Liver (tissue), 9 donors: ENCODE measurements around the gene CCDC195. TPM values are rescaled to one million over a fixed set of nuclear protein-coding genes. Genes with fewer than 3 reads are reported as not detected.

Source experiments
- DNase-seq: peaks from one replicate; pipeline ENCODE4 v3.0.0-alpha.2; 2017; ENCODE audit warnings: low spot score
- H3K27ac ChIP-seq, 2 donors: one replicate each; pipeline ENCODE4 v1.7.0; 2013; ENCODE audit warnings: inconsistent platforms in 2 of 2, low read length in 2 of 2, control low read depth in 1 of 2, low read depth in 1 of 2, mild to moderate bottlenecking in 1 of 2
- H3K27me3 ChIP-seq, 4 donors: one replicate each; pipeline versions ENCODE4 v1.6.1 to v1.7.0; 2013; ENCODE audit warnings: low read length in 3 of 4, inconsistent platforms in 1 of 4, mild to moderate bottlenecking in 1 of 4, moderate library complexity in 1 of 4; ENCODE audit not compliant: control insufficient read depth in 4 of 4, insufficient read depth in 4 of 4
- H3K36me3 ChIP-seq, 4 donors: one replicate each; pipeline versions ENCODE4 v1.6.1 to v1.7.0; 2013; ENCODE audit warnings: low read length in 3 of 4, mild to moderate bottlenecking in 3 of 4, low read depth in 1 of 4, moderate library complexity in 1 of 4; ENCODE audit not compliant: control insufficient read depth in 4 of 4, insufficient read depth in 3 of 4
- H3K4me1 ChIP-seq, 4 donors: one replicate each; pipeline versions ENCODE4 v1.6.1 to v1.7.0; 2013; ENCODE audit warnings: low read length in 3 of 4, mild to moderate bottlenecking in 3 of 4, moderate library complexity in 1 of 4; ENCODE audit not compliant: control insufficient read depth in 4 of 4, insufficient read depth in 4 of 4
- H3K4me3 ChIP-seq, 3 donors: one replicate each; pipeline versions ENCODE4 v1.6.1 to v1.7.0; 2013; ENCODE audit warnings: low read length in 3 of 3, control low read depth in 1 of 3, low read depth in 1 of 3, mild to moderate bottlenecking in 1 of 3
- H3K9ac ChIP-seq, 2 donors: one replicate each; pipeline ENCODE4 v1.7.0; 2013; ENCODE audit warnings: low read length in 2 of 2, mild to moderate bottlenecking in 2 of 2, moderate library complexity in 2 of 2, control low read depth in 1 of 2, low read depth in 1 of 2
- H3K9me3 ChIP-seq, 4 donors: one replicate each; pipeline versions ENCODE4 v1.6.1 to v1.7.0; 2013; ENCODE audit warnings: low read length in 3 of 4; ENCODE audit not compliant: control insufficient read depth in 4 of 4
- EGR1 ChIP-seq, 2 donors: IDR thresholded peaks; 2 replicates each; pipeline ENCODE4 v1.6.1; 2016 to 2018; ENCODE audit warnings: antibody characterized with exemption in 2 of 2, low read depth in 2 of 2
- FOXA1 ChIP-seq: IDR thresholded peaks from 2 replicates; pipeline ENCODE4 v1.6.1; 2016; ENCODE audit warnings: antibody characterized with exemption
- FOXA2 ChIP-seq: IDR thresholded peaks from 2 replicates; pipeline ENCODE4 v1.6.1; 2016; ENCODE audit warnings: antibody characterized with exemption
- GABPA ChIP-seq, 2 donors: IDR thresholded peaks in 1 of 2; conservative IDR thresholded peaks in 1 of 2; 2 replicates each; pipeline ENCODE4 v1.6.1; 2016; ENCODE audit warnings: antibody characterized with exemption in 2 of 2, mild to moderate bottlenecking in 1 of 2, moderate library complexity in 1 of 2
- HNF4A ChIP-seq, 2 donors: conservative IDR thresholded peaks; 2 replicates each; pipeline ENCODE4 v1.6.1; 2016; ENCODE audit warnings: antibody characterized with exemption in 2 of 2, mild to moderate bottlenecking in 2 of 2
- HNF4G ChIP-seq: IDR thresholded peaks from 2 replicates; pipeline ENCODE4 v1.6.1; 2016; ENCODE audit warnings: antibody characterized with exemption
- JUND ChIP-seq, 2 donors: IDR thresholded peaks; 2 replicates each; pipeline ENCODE4 v1.6.1; 2016; ENCODE audit warnings: antibody characterized with exemption in 2 of 2
- NR2F2 ChIP-seq: IDR thresholded peaks from 2 replicates; pipeline ENCODE4 v1.6.1; 2016; ENCODE audit warnings: antibody characterized with exemption
- RAD21 ChIP-seq, 2 donors: IDR thresholded peaks; 2 replicates each; pipeline ENCODE4 v1.6.1; 2016; ENCODE audit warnings: antibody characterized with exemption in 2 of 2, mild to moderate bottlenecking in 2 of 2
- RXRA ChIP-seq, 2 donors: IDR thresholded peaks; 2 replicates each; pipeline ENCODE4 v1.6.1; 2017 to 2018; ENCODE audit warnings: antibody characterized with exemption in 2 of 2, mild to moderate bottlenecking in 1 of 2
- SP1 ChIP-seq: IDR thresholded peaks from 2 replicates; pipeline ENCODE4 v1.6.1; 2018; ENCODE audit warnings: antibody characterized with exemption, mild to moderate bottlenecking
- TAF1 ChIP-seq: conservative IDR thresholded peaks from 2 replicates; pipeline ENCODE4 v1.6.1; 2016; ENCODE audit warnings: antibody characterized with exemption, mild to moderate bottlenecking
- YY1 ChIP-seq: IDR thresholded peaks from 2 replicates; pipeline ENCODE4 v1.6.1; 2016; ENCODE audit warnings: antibody characterized with exemption, mild to moderate bottlenecking
- WGBS: extraction: QIAGEN DNeasy Blood & Tissue Kit; methylation state at CpG from one replicate; pipeline ENCODE4 v1.1.7; 2013; 5-methylcytosine and 5-hydroxymethylcytosine counted together
- polyA plus RNA-seq, 2 donors: library from polyadenylated mRNA; stranded (reverse) in 1 of 2; unstranded in 1 of 2; fragments of 200-250 nt in 1 of 2; fragments of >200 nt in 1 of 2; fragmentation: Nextera tagmentation in 1 of 2; extraction: Ambion mirVana in 1 of 2; gene quantifications; one replicate each; pipeline versions ENCODE4 v1.2.1 to v1.2.3, GENCODE V29; 2013 to 2015
- total RNA-seq, 2 donors: library from RNA; depleted of rRNA; stranded (reverse); fragments of >200 nt; gene quantifications; one replicate each; pipeline ENCODE4 v1.2.3, GENCODE V29; 2014
- TF ChIP-seq, protein P1 (sequence below): fragments of 150-350 bp; IDR thresholded peaks from 2 replicates; pipeline ENCODE4 v1.5.1; 2017; ENCODE audit warnings: improper control_type of control experiment, low read depth, low read length; ENCODE audit not compliant: missing input control
- TF ChIP-seq, protein P2 (sequence below): IDR thresholded peaks from 2 replicates; pipeline ENCODE4 v1.6.1; 2016; ENCODE audit warnings: antibody characterized with exemption
- TF ChIP-seq, protein P3 (sequence below): IDR thresholded peaks from 2 replicates; pipeline ENCODE4 v1.6.1; 2016; ENCODE audit warnings: antibody characterized with exemption
- TF ChIP-seq, protein P4 (sequence below): IDR thresholded peaks from 2 replicates; pipeline ENCODE4 v1.6.1; 2016; ENCODE audit warnings: antibody characterized with exemption
- donor health status: healthy.
- donor health status: healthy.
- donor health status: healthy.
- donor health status: healthy.
- donor health status: healthy.

The CCDC195 gene
- total and polyA plus RNA-seq, 4 donors: not detected

DNA sequence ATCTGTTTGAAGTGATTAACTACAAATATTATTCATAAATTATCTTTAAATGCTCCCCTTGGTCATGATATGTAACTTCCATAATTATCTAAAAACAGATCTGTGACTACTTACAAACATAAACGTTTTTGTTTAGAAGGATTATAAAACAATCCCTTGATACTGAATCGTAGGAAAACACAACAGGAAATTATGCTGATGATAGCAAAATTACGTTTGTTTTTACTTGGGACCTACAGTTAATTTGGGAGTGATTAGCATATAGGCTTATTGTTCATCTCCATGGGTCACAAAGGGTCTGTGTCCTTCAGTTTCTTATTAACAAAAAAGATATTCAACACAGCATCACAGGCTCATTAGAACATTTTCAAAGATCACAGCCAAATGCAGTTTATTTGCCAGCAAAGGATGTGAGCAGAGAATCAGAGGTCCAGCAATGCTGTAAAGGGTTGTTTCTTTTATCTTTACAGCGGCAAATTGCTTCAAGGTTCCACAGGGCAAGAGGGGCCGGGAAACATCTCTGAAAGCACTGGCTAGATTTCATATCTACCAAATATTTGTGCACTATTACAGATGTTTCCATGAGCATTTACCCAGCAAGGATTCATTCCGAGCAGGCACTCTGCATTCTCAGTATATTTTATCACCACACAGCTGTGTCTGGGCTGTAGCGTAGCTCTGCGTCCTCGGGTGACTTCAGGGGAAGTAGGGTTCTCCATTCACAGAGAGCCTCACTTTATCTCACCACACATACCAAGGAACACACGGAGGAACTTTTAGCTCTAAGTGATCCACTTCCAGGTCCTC, 4.1 kb downstream of the CCDC195 start:
- 53% methylated on average over 10 of the region's 10 CpGs for WGBS
- Histone ChIP-seq H3K9me3 (peaks cover 0 to 1% (median 0%) of the 10 kb centered on the region in 4 donors), H3K27me3 (no peaks in the 10 kb centered on the region)

DNA sequence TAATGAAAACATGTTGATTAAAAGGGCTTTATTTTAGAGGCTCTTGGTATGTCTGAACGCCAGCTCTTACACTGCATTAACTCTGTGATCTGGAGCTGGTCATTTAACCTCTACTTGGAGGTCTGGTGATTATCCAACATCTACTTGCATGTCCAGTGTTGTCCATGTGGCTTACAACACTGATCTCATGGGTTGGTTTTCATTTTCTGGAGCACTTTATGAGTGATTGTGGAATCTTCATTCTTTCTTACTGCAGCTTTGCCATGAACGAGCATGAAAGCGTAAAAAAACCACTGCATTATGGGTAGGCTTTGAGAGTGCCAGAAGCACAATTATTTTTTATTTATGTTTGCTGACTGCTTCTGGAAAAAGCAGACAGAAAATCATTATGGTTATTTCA, 4.8 kb downstream of the CCDC195 start:
- H3K27ac ChIP-seq: no peak overlapping the region
- no peak overlapping the region for H3K9ac ChIP-seq
- H3K4me1 ChIP-seq: no peaks in the 10 kb centered on the region
- H3K4me3 ChIP-seq: no peak overlapping the region
- no peak for TF ChIP-seq HNF4A (conservative IDR thresholded peaks at IDR 0.05)
- no peak for TF ChIP-seq SP1
- H3K36me3 ChIP-seq: no peaks in the 10 kb centered on the region
- H3K9me3 ChIP-seq: peaks cover 0 to 1% (median 0%) of the 10 kb centered on the region in 4 donors
- H3K27me3 ChIP-seq: no peaks in the 10 kb centered on the region
- 83% methylated on average over 3 of the region's 3 CpGs for WGBS
- DNase-seq: no peak

More for the DNA sequence above, 4.1 kb downstream of the CCDC195 start:
- Histone ChIP-seq H3K4me1 (peaks cover 0 to 3% (median 0%) of the 10 kb centered on the region in 4 donors), H3K9ac (no peak overlapping the region), H3K36me3 (no peaks in the 10 kb centered on the region), H3K4me3 (no peak overlapping the region), H3K27ac (no peak overlapping the region)
- TF ChIP-seq HNF4G: no peak
- TF ChIP-seq SP1: no peak
- TF ChIP-seq, protein P1, sequence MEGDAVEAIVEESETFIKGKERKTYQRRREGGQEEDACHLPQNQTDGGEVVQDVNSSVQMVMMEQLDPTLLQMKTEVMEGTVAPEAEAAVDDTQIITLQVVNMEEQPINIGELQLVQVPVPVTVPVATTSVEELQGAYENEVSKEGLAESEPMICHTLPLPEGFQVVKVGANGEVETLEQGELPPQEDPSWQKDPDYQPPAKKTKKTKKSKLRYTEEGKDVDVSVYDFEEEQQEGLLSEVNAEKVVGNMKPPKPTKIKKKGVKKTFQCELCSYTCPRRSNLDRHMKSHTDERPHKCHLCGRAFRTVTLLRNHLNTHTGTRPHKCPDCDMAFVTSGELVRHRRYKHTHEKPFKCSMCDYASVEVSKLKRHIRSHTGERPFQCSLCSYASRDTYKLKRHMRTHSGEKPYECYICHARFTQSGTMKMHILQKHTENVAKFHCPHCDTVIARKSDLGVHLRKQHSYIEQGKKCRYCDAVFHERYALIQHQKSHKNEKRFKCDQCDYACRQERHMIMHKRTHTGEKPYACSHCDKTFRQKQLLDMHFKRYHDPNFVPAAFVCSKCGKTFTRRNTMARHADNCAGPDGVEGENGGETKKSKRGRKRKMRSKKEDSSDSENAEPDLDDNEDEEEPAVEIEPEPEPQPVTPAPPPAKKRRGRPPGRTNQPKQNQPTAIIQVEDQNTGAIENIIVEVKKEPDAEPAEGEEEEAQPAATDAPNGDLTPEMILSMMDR: no peak
- TF ChIP-seq GABPA (IDR thresholded peaks at IDR 0.05 in 1 of 2, conservative IDR thresholded peaks at IDR 0.05 in 1 of 2): no peak
- no peak for TF ChIP-seq RAD21 (IDR thresholded peaks at IDR 0.05)
- no peak for TF ChIP-seq FOXA1
- no peak for TF ChIP-seq YY1
- no peak for TF ChIP-seq JUND (IDR thresholded peaks at IDR 0.05)
- TF ChIP-seq RXRA (IDR thresholded peaks at IDR 0.05): no peak
- TF ChIP-seq TAF1: no peak
- TF ChIP-seq HNF4A (conservative IDR thresholded peaks at IDR 0.05): no peak
- TF ChIP-seq FOXA2: no peak
- TF ChIP-seq, protein P2, sequence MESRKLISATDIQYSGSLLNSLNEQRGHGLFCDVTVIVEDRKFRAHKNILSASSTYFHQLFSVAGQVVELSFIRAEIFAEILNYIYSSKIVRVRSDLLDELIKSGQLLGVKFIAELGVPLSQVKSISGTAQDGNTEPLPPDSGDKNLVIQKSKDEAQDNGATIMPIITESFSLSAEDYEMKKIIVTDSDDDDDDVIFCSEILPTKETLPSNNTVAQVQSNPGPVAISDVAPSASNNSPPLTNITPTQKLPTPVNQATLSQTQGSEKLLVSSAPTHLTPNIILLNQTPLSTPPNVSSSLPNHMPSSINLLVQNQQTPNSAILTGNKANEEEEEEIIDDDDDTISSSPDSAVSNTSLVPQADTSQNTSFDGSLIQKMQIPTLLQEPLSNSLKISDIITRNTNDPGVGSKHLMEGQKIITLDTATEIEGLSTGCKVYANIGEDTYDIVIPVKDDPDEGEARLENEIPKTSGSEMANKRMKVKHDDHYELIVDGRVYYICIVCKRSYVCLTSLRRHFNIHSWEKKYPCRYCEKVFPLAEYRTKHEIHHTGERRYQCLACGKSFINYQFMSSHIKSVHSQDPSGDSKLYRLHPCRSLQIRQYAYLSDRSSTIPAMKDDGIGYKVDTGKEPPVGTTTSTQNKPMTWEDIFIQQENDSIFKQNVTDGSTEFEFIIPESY: no peak
- TF ChIP-seq, protein P3, sequence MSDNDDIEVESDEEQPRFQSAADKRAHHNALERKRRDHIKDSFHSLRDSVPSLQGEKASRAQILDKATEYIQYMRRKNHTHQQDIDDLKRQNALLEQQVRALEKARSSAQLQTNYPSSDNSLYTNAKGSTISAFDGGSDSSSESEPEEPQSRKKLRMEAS: no peak
- TF ChIP-seq, protein P4, sequence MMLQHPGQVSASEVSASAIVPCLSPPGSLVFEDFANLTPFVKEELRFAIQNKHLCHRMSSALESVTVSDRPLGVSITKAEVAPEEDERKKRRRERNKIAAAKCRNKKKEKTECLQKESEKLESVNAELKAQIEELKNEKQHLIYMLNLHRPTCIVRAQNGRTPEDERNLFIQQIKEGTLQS: no peak
- TF ChIP-seq EGR1 (IDR thresholded peaks at IDR 0.05; ENCODE audit: low read depth in 2 of 2): no peak
- no peak for TF ChIP-seq NR2F2
- DNase-seq: no peak
